HG02938 (cell line): ENCODE data around the gene EFL1.

Experiments used
- ATAC-seq: cut with Tn5 transposase; IDR thresholded peaks from one replicate; pipeline ENCODE4 v1.9.1; 2021; ENCODE audit warnings: mild to moderate bottlenecking, moderate library complexity; ENCODE audit not compliant: unreplicated experiment

EFL1 gene

DNA sequence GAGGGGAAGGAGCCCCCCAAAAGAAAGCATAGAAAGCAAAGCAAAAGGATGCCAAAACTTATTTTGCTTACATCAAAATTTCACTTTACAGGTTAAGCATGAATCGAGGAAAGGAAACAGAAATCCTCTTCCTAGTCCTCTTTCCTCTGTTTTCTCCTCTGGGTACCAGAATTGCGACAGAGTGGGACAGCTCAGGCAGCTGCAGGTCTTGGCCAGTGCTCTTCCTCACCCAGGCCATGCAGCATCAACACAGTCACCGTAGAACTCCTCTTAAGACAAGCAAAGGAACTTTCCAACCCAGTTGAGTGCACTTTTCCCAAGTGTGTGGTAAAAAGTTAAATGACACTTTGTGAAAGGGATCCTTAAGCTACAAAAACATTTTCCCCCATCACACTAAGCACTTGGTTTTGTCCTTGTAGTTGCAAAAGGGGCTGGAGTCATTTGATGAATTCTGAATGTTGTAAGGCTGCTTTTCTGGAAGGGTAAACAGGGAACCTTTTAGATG is 170.8 kb downstream of the EFL1 start:
- no peak for ATAC-seq

GRCh38 chr15:82086243-82086995 is 176.1 kb downstream of the EFL1 start:
- no peak for ATAC-seq

- ATAC-seq, result no peak
Observed at GRCh38 chr15:82081914-82082762, 180.4 kb downstream of the EFL1 start.

DNA sequence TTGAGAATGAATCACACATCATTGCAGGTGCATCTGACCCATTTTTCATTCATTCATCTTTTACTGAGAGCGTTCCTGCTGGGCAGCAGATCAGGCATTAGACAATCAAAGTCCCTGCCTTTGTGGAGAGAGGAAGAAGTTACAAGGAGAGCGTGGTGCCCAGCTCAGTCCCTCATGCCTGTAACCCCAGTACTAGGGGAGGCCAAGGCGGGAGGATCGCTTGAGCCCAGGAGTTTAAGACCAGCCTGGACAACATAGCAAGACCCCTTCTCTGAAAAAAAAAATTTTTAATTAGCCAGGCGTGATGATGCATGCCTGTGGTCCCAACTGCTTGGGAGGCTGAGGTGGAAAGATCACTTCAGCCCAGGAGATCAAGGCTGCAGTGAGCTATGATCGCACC is 181.8 kb downstream of the EFL1 start:
- ATAC-seq, result no peak
